OCI-LY3 (cell line): ENCODE results near the gene FHOD1.

Source experiments
- H2AFZ ChIP-seq: fragments of 200-600, 300-600 bp; shearing (Covaris generic); 2 replicates; pipeline ENCODE4 v1.6.0; 2014; ENCODE audit warnings: antibody characterized with exemption, low read depth, low read length
- H3K27ac ChIP-seq: fragments of 200-600, 300-600 bp; sonication (generic); 2 replicates; pipeline ENCODE4 v1.5.1; 2014; ENCODE audit warnings: mild to moderate bottlenecking, low read length, moderate library complexity, mixed read lengths
- H3K27me3 ChIP-seq: fragments of 200-600, 300-600 bp; sonication (generic); 2 replicates; pipeline ENCODE4 v1.6.1; 2014; ENCODE audit warnings: low read depth, low read length, mixed read lengths
- H3K36me3 ChIP-seq: fragments of 200-600, 300-600 bp; sonication (generic); replicated peaks from 2 replicates; pipeline ENCODE3; 2014; ENCODE audit warnings: low read depth, low read length, mixed read lengths
- H3K4me1 ChIP-seq: fragments of 300-600, 200-600 bp; sonication (generic); 2 replicates; pipeline ENCODE4 v1.6.1; 2014; ENCODE audit warnings: low read length, mixed read lengths
- H3K4me2 ChIP-seq: fragments of 200-600, 300-600 bp; sonication (generic); 2 replicates; pipeline ENCODE4 v1.6.1; 2014; ENCODE audit warnings: low read length, mixed read lengths
- H3K4me3 ChIP-seq: fragments of 300-600, 200-600 bp; sonication (generic); 2 replicates; pipeline ENCODE4 v1.5.1; 2014; ENCODE audit warnings: antibody characterized with exemption, mild to moderate bottlenecking, low read length, moderate library complexity
- H3K79me2 ChIP-seq: fragments of 300-600, 200-600 bp; shearing (Covaris generic); 2 replicates; pipeline ENCODE4 v1.6.1; 2014; ENCODE audit warnings: mild to moderate bottlenecking, low read length, mixed read lengths
- H3K9ac ChIP-seq: fragments of 300-600, 200-600 bp; shearing (Covaris generic); 2 replicates; pipeline ENCODE4 v1.6.0; 2014; ENCODE audit warnings: mild to moderate bottlenecking, low read length, moderate library complexity
- H3K9me3 ChIP-seq: fragments of 200-600, 300-600 bp; shearing (Covaris generic); 2 replicates; pipeline ENCODE4 v1.6.1; 2014; ENCODE audit warnings: low read length, mixed read lengths; ENCODE audit not compliant: insufficient read depth
- H4K20me1 ChIP-seq: fragments of 200-600, 300-600 bp; sonication (generic); 2 replicates; pipeline ENCODE4 v1.6.1; 2016; ENCODE audit warnings: low read length, mixed read lengths; ENCODE audit not compliant: insufficient read depth
- EZH2phosphoT487 ChIP-seq: fragments of 200-600 bp; shearing (Covaris generic); IDR thresholded peaks from 2 replicates; pipeline ENCODE4 v1.6.1; 2018; ENCODE audit warnings: antibody characterized with exemption, mixed run types, low read depth
- TF ChIP-seq, protein P1 (sequence below): fragments of 200-600, 300-600 bp; sonication (generic); IDR thresholded peaks from 2 replicates; pipeline ENCODE4 v1.5.1; 2014; ENCODE audit warnings: antibody characterized with exemption, low read length, low read depth

FHOD1 gene

DNA sequence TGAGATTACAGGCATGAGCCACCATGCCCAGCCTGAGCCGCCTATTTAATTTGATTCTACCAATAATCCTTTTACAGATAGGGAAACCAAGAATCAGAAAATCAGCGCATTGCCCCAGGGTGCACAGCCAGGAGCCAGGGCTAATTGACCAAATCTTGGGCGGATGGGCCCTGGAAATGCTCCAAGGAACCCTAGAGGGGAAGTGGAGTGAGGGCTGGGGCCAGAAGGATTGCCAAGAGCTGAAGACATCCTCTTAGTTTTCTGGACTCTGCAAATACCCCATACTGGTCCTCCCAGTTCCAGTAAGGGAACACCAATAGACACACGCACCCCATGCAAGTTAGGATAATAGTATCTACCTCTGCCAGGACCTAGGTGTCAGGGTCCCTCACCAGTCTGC lies 3.8 kb downstream of the FHOD1 start:
- Histone ChIP-seq H3K4me3 (peak overlapping the region; percentile 64; the same call in 1 of the 2 replicates), H3K27ac (peak overlapping the region; percentile 86), H4K20me1 (0 out of 2 replicates have a peak, but pooled peaks cover 2% of the 10 kb centered on the region), H3K9me3 (no peaks in the 10 kb centered on the region), H3K4me2 (peak overlapping the region; percentile 73), H2AFZ (no peak overlapping the region), H3K36me3 (peaks cover 4% of the 10 kb centered on the region), H3K4me1 (peaks cover 33% of the 10 kb centered on the region), H3K79me2 (peaks cover 20% of the 10 kb centered on the region), H3K9ac (peak overlapping the region; percentile 66), H3K27me3 (no peaks in the 10 kb centered on the region)
- TF ChIP-seq EZH2phosphoT487: no peak
- TF ChIP-seq, protein P1, sequence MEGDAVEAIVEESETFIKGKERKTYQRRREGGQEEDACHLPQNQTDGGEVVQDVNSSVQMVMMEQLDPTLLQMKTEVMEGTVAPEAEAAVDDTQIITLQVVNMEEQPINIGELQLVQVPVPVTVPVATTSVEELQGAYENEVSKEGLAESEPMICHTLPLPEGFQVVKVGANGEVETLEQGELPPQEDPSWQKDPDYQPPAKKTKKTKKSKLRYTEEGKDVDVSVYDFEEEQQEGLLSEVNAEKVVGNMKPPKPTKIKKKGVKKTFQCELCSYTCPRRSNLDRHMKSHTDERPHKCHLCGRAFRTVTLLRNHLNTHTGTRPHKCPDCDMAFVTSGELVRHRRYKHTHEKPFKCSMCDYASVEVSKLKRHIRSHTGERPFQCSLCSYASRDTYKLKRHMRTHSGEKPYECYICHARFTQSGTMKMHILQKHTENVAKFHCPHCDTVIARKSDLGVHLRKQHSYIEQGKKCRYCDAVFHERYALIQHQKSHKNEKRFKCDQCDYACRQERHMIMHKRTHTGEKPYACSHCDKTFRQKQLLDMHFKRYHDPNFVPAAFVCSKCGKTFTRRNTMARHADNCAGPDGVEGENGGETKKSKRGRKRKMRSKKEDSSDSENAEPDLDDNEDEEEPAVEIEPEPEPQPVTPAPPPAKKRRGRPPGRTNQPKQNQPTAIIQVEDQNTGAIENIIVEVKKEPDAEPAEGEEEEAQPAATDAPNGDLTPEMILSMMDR: no peak

- no peak overlapping the region for H3K4me2 ChIP-seq
- no peaks in the 10 kb centered on the region for H3K27me3 ChIP-seq
- no peak overlapping the region for H3K9ac ChIP-seq
- no peak overlapping the region for H3K4me3 ChIP-seq
- 0 out of 2 replicates have a peak, but pooled peaks cover 2% of the 10 kb centered on the region for H4K20me1 ChIP-seq
- no peak overlapping the region for H3K27ac ChIP-seq
- H3K9me3 ChIP-seq: no peaks in the 10 kb centered on the region
- peaks cover 20% of the 10 kb centered on the region for H3K79me2 ChIP-seq
- peaks cover 26% of the 10 kb centered on the region for H3K4me1 ChIP-seq
- H2AFZ ChIP-seq: no peak overlapping the region
- TF ChIP-seq, protein P1: no peak
- no peak for TF ChIP-seq EZH2phosphoT487
- peaks cover 13% of the 10 kb centered on the region for H3K36me3 ChIP-seq
These were observed 5.0 kb downstream of the FHOD1 start for GRCh38 chr16:67242138-67242730.

DNA sequence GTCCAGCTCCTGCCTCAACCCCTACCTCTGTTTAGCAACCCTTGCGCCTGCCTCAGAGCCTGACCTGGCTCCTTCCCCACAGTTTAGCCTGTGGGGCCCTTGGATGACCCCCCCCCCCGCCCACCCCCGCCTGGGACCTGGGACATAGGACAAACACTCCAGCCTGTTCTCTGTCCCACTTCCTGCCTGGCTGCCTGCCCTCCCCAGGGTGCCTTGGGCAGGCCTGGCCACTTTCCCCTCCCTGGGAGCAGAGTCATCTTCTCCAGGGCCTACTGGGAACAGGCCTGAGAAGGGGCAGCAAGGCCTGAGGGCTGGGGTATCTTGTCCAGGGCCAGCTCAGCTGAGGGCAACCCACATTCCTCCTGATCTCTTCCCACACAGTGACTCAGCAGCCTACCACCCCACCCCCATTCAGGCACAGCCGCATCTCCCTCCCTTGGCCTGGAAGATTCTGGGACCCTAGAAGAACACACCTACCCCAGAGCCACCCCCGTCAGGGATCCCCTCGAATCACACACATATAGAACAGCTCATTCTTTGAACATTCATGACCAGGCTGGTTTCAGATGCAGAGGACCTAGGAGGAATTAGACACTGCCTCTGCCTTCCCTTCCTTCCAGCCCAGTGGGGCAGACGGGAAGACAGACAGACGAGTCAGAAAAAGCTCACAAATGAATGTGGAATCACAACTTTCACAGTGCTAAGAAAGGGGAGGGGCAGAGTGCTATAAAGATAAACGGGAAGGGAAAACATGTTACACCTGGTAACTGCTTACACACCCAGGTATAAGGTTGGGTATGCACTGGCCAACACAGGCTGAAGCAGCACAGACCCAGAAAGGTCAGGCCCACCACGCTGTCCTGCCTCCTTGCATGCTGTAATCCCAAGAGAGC lies 6.0 kb downstream of the FHOD1 start:
- Histone ChIP-seq H3K4me3 (no peak overlapping the region), H3K36me3 (peaks cover 20% of the 10 kb centered on the region), H3K9ac (no peak overlapping the region), H3K9me3 (no peaks in the 10 kb centered on the region), H3K4me2 (no peak overlapping the region), H3K27ac (no peak overlapping the region), H3K4me1 (peaks cover 26% of the 10 kb centered on the region), H3K79me2 (peaks cover 20% of the 10 kb centered on the region), H3K27me3 (no peaks in the 10 kb centered on the region), H2AFZ (no peak overlapping the region), H4K20me1 (0 out of 2 replicates have a peak, but pooled peaks cover 2% of the 10 kb centered on the region)
- TF ChIP-seq, protein P1: no peak
- no peak for TF ChIP-seq EZH2phosphoT487

GRCh38 chr16:67240506-67240905 lies 6.8 kb downstream of the FHOD1 start:
- Histone ChIP-seq H3K27ac (no peak overlapping the region), H3K9ac (no peak overlapping the region), H3K27me3 (no peaks in the 10 kb centered on the region), H3K36me3 (peaks cover 27% of the 10 kb centered on the region), H3K9me3 (no peaks in the 10 kb centered on the region), H3K79me2 (peaks cover 13% of the 10 kb centered on the region), H2AFZ (no peak overlapping the region), H3K4me1 (peaks cover 21% of the 10 kb centered on the region), H3K4me3 (no peak overlapping the region), H4K20me1 (0 out of 2 replicates have a peak, but pooled peaks cover 2% of the 10 kb centered on the region), H3K4me2 (no peak overlapping the region)
- TF ChIP-seq EZH2phosphoT487: no peak
- TF ChIP-seq, protein P1: no peak
